ENCODE results near the gene CCDC92.

GRCh38 chr12:123954647-123955350 lies 17.8 kb downstream of the CCDC92 start:
- no peak for TF ChIP-seq CTCF (IDR thresholded peaks at IDR 0.05)
- TF ChIP-seq POLR2A (IDR thresholded peaks at IDR 0.05) = no peak
